ENCODE measurements around the gene TRAM2. TPM values are rescaled to one million over a fixed set of nuclear protein-coding genes. Genes with fewer than 3 reads are reported as not detected.

TRAM2 gene
- total and polyA plus RNA-seq, 10 of the 15 experiments (the other 5 are each of a cell fraction or from before 2014, with no cell fraction given) = 2.5 to 15.0 (median 11.0) TPM

DNA sequence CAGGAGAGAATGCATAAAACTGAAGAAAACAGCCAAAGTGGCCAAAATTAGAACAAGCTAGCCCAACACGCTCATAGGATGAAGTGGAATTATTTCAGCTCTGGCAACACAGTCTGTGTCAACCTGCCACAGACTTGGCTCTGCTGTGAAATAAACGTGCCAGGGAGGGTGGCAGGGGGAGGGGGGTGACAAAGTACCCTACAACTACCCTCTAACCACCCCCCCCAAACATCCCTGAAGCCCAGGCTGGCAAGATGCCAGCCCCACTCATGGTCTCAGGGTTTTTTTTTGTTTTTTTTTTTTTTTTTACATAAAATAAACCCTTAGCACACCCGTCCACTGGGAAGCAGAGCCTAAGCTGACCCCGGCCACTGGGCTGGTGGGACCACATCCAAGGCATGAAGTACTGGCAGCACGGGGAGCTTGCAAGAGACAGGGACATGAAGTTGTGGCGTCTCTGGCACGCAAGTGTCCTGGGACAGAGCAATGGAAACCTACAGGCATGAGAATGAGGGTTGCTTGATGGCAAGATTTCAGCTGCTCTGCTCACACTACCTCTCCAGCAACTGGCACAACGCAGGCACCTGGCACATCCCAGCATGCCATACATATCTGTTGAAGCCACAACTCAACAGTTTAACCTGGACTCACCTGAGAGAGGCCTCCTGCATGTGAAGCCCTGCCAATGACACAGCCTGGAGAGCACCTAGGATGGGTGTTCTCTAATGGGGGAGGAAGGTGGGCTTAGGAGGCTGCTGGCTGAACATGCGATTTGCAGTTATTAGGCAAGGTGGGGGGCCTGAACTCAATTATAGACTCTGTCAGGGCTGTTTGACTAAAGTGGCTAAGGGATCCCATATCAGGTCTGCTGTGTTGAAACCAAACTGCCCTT, 76.4 kb downstream of the TRAM2 start:
- intact Hi-C loops (cut with micrococcal nuclease; ENCODE audit: unreplicated experiment) = no loop called here
- DNase-seq (ENCODE audit: low read depth, low spot score) (no peak), ATAC-seq (no peak), FAIRE-seq (no peak)
- no peak overlapping the region for H3K4me3 ChIP-seq
- peaks cover 44% of the 10 kb centered on the region for H3K4me1 ChIP-seq (ENCODE audit: control insufficient read depth, insufficient read depth, low read length)
- CTCF ChIA-PET = interaction anchor here (0.6 to 4.1 kb wide), 8 partner anchors 67 to 189 kb away, joined by 3 to 38 read pairs (median 8); partner anchors contain the start of genes EFHC1 and TRAM2
- BruUV-seq (replicated peaks) = no TSS peak
- WGBS (ENCODE audit: insufficient coverage, insufficient replicate concordance, low lambda C conversion rate, missing lambda C conversion rate) = 71% methylated on average over 9 of the region's 9 CpGs
- H3K27ac ChIP-seq (ENCODE audit: control insufficient read depth, insufficient read depth) = peak overlapping the region; percentile 96; the same call in 1 of the 2 replicates
- RAD21 ChIA-PET (ENCODE audit: unreplicated experiment) = interaction anchor here (2.9 to 11.6 kb wide), 2 partner anchors 75 to 82 kb away, joined by 21 to 124 read pairs; partner anchors contain the start of gene EFHC1
- in situ Hi-C loops (cut with MboI) = no loop called here
- H4K20me1 ChIP-seq (ENCODE audit: control insufficient read depth, insufficient read depth) = no peaks in the 10 kb centered on the region; the same call in 1 of the 2 replicates
- SMC1A ChIA-PET (ENCODE audit: uncharacterized antibody, unreplicated experiment) = interaction anchor here (1.0 to 14.8 kb wide), 5 partner anchors 9 to 215 kb away, joined by 3 to 249 read pairs (median 13); partner anchors contain the start of genes EFHC1 and MCM3
- H3K9ac ChIP-seq (ENCODE audit: control insufficient read depth, insufficient read depth, low read length) = no peak overlapping the region
- H3K79me2 ChIP-seq (ENCODE audit: control insufficient read depth, insufficient read depth, low read length) = no peaks in the 10 kb centered on the region
- H3K9me3 ChIP-seq (replicated peaks; ENCODE audit: control insufficient read depth, insufficient read depth, low read length) = no peaks in the 10 kb centered on the region
- peaks cover 2 to 5% of the 10 kb centered on the region in 2 experiments; a peak in 3 of 4 replicates for H3K36me3 ChIP-seq (ENCODE audit: control insufficient read depth in 2 of 2, insufficient read depth in 2 of 2, low read length in 1 of 2)
- no peak overlapping the region for H2AFZ ChIP-seq (ENCODE audit: control insufficient read depth, low read depth, low read length)
- POLR2A ChIA-PET = interaction anchor here (0.7 to 3.5 kb wide), 4 partner anchors 34 to 1305 kb away, joined by 3 to 16 read pairs (median 4); partner anchors contain the start of gene EFHC1
- H3K27me3 ChIP-seq (replicated peaks in 1 of 2; ENCODE audit: control insufficient read depth in 2 of 2, insufficient read depth in 2 of 2, low read length in 1 of 2) = no peaks in the 10 kb centered on the region
- TF ChIP-seq MYB (IDR thresholded peaks at IDR 0.05; ENCODE audit: borderline replicate concordance, low read depth, low read length) (no peak), SPI1 (IDR thresholded peaks at IDR 0.05; ENCODE audit: borderline replicate concordance, insufficient read depth, low read depth, low read length) (no peak), FOXK2 (IDR thresholded peaks at IDR 0.05) (no peak), NR2C1 (IDR thresholded peaks at IDR 0.05) (no peak), EP300 (IDR thresholded peaks at IDR 0.05; ENCODE audit: borderline replicate concordance in 1 of 2, control insufficient read depth in 1 of 2, low read depth in 2 of 2, low read length in 2 of 2) (no peak), TAF1 (IDR thresholded peaks at IDR 0.05; ENCODE audit: borderline replicate concordance, low read depth, low read length) (no peak), BHLHE40 (IDR thresholded peaks at IDR 0.05; ENCODE audit: borderline replicate concordance in 1 of 2, low read depth in 2 of 2, low read length in 1 of 2) (no peak), PAX5 (IDR thresholded peaks at IDR 0.05; ENCODE audit: borderline replicate concordance, low read depth, low read length) (no peak), CREM (IDR thresholded peaks at IDR 0.05; ENCODE audit: low read depth) (no peak), PML (IDR thresholded peaks at IDR 0.05; ENCODE audit: low read length) (no peak), EZH2 (IDR thresholded peaks at IDR 0.05; ENCODE audit: borderline replicate concordance, control insufficient read depth, low read depth, low read length) (no peak), TCF12 (IDR thresholded peaks at IDR 0.05; ENCODE audit: low read depth, low read length) (no peak), MTA3 (IDR thresholded peaks at IDR 0.05; ENCODE audit: borderline replicate concordance, low read length) (no peak), STAT1 (conservative IDR thresholded peaks at IDR 0.05) (no peak), HDAC2 (IDR thresholded peaks at IDR 0.05) (no peak), IRF4 (IDR thresholded peaks at IDR 0.05; ENCODE audit: low read depth, low read length) (no peak), GATAD2B (conservative IDR thresholded peaks at IDR 0.05; ENCODE audit: low read depth) (no peak)
- TF ChIP-seq, protein P1, sequence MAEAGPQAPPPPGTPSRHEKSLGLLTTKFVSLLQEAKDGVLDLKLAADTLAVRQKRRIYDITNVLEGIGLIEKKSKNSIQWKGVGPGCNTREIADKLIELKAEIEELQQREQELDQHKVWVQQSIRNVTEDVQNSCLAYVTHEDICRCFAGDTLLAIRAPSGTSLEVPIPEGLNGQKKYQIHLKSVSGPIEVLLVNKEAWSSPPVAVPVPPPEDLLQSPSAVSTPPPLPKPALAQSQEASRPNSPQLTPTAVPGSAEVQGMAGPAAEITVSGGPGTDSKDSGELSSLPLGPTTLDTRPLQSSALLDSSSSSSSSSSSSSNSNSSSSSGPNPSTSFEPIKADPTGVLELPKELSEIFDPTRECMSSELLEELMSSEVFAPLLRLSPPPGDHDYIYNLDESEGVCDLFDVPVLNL (IDR thresholded peaks at IDR 0.05; ENCODE audit: low read depth, low read length) = no peak
- no peak overlapping the region for H3K4me2 ChIP-seq (ENCODE audit: control insufficient read depth, insufficient read depth)
